22Rv1 (cell line): ENCODE results near the gene TNFRSF1A.

ENCODE experiments used
- CTCF ChIP-seq: fragments of 450-650 bp; IDR thresholded peaks from 2 replicates; pipeline ENCODE4 v1.5.1; 2017; ENCODE audit warnings: mild to moderate bottlenecking
- ZFX ChIP-seq: fragments of 450-650 bp; IDR thresholded peaks from 2 replicates; pipeline ENCODE4 v1.6.1; 2017; ENCODE audit warnings: antibody characterized with exemption, borderline replicate concordance

GRCh38 chr12:6343518-6343917 lies 1.6 kb upstream of the TNFRSF1A start:
- no peak for TF ChIP-seq CTCF
- TF ChIP-seq ZFX, result no peak
